Stimulated activated CD8-positive, alpha-beta memory T cell treated with anti-CD3 and anti-CD28 coated beads, Interleukin-4, amount 100 ng/mL, for 24 hours (primary cell): ENCODE data around the gene MCF2L.
"Not testable (repeated sequence)": the region's sequence is repeated elsewhere in the genome, so short reads cannot be mapped to it uniquely, and the experiment has no call there.

Experiments used
- DNase-seq: peaks from one replicate; pipeline ENCODE4 v3.0.0-alpha.2; 2020; ENCODE audit warnings: low read depth

The MCF2L gene

DNA sequence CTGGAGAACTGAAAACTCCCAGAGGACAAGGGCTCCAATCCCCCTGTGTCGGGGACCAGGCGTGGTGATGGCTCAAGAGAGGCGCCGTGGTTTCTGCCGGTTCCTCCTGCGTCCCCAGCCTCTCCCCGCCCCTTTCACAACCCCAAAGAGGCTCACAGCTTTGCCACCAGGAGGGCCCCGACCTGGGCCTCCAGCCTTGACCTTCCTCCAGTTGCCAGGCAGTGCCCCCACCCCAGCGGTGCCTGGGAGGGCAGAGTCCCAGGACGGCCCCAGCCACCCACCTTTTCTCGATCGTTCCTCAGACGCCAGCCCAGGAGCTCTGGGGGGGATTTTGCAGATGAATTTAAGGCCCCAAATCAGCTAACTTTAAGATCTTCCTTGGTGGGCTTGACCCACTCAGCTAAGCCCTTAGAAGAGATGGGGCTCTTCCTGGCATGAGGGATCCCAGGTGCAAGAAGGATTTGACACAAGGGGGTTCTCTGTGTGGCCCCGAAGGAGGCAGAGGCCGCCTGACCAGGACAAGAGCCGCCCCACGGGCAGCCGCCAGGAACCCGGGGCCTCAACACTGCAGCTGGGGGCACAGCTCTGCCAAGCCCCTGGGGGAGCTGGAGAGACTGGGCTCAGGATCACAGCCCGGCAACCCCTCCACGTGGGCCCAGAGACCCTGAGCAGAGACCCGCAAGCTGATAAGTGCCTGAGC, 47.0 kb downstream of the MCF2L start:
- DNase-seq: no peak

DNA sequence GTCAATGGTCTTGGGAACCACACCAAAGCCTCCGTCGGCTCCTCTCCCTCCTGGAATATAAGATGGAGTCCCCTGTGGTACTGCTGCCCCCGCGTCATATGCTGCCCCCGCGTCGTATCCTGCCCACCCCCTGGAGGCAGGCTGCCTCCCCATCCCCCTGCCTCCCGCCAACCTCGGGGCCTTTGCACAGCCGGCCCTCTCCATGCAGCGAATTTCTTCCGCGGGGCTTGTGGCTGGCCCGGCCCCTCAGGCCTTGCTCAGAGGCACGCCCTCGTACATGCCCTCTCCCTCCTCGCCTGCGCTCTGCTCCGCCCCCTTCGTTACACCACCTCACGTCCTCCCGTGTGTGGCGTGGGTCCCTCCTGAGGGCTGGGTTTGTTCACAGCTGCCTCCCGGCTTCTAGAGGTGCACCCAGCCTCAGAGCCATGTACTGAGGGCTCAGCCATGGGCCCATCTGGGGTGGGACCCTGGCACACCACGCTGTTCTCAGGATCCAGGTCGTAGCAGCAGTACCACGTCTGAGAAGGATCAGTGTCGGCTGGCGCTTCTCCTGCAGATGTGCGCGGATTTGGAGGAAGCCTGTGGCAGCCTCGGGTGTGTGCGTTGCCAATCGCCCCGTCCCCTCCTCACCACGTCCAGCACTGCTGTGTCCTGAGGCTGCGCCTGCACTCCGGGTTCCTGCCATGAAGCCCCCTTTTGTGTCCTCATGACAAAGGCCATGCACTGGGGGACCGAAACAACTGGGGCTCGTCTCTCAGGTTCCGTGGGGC, 47.7 kb downstream of the MCF2L start:
- DNase-seq: no peak

DNA sequence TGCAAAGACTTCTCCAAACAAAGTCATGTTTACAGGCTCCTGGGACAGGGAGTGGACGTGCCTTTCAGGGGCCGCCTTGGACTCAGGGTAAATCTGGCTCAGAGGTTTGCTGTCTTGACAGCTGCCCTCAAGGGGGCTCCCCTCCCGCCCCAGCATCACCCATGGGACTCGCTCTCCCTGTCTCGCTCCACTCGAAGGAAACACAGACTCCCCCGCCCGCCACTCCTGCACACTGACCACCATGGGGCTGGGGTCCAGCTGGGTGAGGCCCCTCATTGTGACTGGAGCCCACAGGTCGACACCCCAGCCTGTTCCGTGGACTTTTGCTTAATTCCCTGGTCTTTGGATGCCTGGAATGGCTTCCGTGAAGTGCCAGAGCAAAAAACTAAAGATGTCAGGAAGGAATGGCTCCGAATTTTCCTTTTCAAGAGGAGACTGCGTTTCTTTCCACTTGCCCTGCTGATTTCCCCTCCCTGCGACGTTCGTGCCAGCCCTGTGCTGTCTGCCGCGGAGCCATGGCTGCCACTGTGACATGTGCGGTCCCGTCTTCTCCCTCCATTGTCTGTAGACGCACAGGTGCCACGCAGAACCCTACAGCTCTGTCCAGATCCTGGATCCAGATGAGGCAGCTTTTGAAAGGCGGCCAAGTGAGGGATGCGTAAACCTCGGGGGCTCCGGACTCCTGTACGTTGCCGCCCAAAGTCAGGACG, 48.6 kb downstream of the MCF2L start:
- no peak for DNase-seq

DNA sequence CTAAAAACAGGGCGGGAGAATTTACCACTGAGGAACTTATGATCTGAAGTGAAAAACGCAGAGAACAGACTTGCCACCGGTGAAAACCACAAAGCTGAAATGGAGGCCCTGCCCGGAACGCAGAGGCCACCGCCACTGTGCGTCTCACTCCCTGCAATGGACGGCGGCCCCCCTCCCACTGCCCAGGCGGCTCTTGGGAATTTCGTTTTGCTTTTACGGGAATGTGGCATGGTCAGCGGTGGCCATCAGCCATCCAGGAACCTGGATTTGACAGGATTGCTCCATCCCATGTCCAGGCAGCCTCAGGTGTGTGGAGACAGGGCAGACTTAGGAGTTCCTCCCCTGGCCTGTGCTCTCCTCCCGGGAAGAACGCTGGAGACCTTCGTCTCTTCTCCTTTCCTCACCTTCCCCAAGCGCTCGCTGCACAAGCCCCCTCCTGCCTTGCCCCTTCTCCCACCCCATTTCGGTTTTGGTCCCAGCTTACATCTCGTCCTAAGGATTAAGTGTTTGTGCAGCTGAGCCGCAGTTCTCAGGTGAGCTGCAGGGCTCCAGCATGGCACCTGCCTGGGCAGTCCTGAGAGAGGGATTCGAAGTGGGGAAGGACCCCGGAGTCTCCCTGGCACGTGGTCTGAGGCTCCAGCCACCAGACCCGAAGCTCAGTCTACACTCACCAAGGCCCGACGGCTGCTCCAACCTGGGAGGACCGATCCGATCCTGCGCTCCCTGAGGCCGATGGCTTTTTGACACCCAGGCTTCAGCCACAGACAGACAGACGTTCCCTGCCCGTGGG, 49.9 kb downstream of the MCF2L start:
- no peak for DNase-seq

DNA sequence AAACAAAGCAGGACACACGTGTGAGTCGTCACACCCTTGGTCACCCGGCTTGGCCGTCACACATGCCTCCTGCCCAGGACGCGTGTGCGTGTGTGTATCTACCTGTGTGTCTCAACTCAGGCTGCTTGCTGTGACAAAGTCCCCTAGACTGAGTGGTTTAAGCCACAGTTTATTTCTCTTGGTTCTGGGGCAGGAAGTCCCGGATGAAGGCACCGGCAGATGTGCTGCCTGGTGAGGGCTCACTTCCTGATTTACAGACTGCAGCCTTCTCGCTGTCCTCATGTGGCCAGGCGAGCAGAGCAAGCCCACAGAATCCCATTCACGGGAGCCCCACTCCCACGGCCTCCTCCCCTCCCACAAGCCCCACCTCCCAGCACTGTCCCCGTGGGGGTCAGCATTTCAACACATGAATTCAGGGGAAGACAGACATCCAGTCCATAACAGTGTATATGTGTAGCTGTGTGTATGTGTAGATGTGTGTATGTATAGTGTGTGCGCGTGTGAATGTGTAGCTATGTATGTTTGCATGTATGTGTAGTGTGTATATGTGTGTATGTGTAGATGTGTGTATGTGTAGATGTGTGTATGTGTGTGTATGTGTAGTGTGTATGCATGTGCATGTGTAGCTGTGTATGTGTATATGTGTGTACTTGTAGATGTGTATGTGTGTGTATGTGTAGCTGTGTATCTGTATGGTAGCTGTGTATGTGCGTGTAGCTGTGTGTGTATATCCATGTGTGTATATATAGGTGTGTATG, 51.5 kb downstream of the MCF2L start:
- DNase-seq: no peak

DNA sequence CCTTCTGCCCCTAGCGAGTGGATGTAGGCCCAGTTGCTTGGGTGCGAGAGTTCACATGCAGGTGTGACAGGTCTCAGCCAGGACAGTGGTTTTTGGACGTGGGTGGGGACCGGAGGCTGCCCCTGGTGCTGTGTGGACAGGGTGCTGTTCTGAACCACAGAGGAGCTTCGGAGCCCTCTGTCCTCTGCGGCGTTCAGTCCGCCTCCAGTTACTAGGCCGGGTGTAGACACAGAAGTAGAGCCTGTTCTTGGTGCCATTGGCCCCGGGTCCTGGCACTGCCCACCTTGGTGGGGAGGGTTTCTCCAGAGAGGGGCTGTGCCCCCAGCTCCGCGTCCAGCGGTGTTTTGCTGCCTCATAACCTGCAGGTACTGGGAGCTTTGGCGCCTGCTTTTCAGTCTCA, 52.4 kb downstream of the MCF2L start:
- no peak for DNase-seq

DNA sequence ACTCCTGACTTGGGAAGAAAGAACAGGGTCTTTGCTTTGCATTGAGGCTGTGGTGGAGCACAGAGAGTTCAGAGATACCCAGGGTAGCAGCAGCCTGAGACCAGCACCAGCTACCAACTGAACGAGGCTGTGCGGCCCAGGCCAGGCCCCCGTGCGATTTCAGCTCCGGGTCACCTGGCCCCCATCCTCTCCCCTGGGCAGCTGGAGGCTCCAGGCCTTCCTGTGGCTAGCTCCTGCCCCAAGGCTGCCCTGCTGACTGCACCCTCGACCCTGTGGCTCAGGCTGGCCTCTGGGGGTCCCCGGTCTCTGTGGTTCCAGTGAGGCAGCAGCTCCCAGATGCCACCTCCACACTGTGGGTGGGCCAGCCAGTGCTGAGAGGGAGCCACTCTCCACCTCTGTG, 52.8 kb downstream of the MCF2L start:
- DNase-seq: no peak

DNA sequence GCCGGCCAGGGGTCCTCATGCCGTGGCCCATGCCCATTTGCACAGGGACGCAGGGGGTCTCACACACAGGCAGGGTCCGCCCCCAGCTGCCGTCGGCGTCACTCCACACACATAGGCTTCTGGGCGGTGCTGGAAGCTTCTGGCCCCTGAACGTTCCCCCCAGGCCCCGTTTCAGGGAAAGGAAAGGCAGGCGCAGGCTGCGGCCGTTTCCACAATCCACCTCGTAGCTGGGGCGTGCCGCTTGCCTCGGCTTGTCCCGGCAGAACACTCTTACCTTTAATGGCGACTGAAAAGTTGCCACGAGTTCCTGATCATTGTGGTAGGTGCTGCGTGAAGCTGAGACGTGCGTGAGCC, 53.4 kb downstream of the MCF2L start:
- DNase-seq: no peak

DNA sequence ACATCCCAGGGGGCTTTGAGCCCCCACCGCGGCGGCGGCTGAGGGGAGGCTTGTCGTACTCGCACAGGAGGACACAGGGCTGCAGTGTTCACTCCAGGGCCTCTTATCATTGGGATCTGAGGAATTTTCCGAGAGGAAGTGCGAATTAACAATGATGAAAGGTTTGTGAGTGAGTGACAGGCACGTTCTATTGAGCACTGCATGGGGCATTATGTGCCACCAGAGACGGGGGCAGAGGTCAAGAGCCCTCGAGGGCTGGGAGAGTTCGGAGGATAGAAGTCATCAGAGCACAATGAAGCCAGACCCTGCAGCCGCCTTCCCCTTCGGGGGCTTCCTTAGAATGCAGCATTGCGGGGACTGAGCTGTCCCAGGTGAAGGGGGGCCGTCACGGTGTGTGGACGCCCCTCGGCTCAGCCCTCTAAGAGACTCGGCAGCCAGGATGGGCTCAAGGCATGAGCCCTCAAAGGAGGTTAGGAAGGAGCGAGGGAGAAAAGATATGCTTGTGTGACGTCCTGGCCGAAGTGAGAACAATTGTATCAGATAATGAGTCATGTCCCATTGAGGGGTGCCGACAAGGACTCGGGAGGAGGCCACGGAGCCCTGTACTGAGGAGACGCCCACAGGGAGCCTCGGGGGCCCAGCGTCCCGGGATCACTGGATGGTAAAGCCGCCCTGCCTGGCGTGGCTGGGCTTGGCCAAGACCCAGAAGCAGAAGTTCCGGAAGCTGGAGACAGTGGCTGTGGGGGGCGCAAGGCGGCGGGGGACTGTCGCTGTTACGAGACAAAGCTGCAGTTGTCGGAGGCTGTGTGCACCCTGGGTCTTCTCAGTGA, 53.9 kb downstream of the MCF2L start:
- DNase-seq: no peak

DNA sequence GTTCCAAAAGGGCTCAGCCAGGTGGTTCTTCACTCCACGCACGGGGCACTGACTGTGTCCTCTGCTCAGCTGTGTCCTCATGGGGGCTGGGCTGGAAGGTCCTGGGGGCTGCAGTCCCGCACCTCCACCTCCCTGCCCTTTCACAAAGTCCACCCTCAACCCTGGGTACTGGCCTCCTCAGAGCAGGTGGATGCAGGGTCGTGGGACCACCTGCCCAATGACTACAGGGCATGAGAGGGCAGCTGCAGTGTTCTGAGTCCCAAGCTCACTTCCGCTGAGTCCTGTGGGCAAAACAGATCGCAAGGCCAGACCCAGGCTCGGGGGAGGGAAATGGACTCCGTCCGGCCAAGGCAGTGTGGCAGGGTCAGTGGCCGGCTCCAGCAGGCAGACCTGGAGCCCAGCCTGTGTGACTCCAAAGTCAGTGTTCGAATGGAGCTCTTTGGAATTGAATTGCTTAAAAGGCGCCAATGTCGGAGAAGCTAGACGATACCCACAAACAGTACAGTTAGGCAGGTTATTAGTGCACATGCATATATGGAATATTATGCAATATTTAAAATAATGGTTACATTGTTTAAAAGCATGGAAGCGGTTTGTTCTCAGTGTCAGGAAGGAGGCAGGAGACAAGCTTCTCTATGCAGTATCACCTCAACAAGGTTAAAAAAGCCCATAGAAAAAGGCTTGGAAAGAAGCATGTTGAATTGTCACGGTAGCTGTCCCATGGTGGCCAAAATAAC, 54.8 kb downstream of the MCF2L start:
- DNase-seq: no peak

DNA sequence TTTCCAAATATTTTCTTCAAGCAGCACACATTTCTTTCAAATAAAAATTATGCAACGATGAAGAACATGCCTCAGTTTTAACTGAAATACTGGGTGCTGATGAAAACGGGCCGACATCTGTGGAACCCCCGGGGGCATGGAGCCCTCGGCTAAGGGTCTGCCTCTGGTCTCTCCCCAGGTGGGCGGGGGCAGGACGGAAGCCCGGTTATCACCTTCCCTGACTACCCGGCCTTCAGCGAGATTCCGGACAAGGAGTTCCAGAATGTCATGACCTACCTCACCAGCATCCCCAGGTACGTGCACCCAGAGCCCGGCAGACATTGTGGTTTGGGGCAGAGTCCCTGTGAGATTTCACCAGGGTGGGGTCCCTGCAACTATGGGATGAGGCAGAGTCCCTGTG, 55.5 kb downstream of the MCF2L start:
- DNase-seq: no peak

DNA sequence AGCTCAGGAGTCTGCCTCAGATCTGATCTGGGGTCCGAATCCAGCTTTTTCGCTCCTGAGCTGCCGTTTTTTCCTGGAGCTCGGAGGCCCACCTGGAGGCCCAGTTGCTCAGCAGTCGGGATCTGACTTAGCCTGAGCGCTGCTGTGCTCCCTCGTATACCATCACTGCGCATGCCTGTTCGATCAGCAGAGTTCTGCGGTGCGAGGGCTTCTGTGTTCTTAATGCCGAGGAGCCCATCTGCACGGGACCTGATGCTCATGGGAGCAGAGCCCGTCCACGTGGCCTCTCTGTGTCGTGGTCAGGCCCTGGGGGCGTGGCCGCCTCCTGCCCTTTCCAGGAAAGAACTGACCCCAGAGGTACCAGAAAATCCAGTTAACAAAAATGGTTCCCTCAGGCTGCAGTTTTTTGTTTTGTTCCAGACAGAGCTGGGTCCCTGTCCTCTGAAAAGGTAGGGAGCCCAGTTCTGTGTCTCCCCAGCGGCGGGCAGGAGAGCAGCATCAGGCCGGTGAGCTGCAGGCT, 57.4 kb downstream of the MCF2L start:
- no peak for DNase-seq

DNA sequence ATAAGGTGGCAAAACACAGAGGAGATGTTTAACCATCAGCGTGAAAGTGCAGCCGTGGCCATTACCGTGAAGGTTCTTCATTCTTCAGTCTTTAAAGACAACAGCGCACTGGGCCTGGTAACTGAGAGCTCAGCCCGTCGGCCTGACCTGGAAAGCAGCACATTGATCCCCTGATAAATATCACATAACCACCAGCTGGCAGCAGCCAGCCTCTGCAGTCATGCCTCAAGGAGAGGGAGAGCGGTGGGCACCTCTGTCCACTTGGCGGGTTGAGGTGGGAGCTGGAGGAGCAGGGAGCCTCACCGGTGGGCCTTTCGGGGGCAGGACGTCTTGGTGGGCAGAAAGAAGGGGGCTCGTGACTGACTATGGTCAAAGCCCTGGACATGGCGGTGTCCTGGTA, 58.1 kb downstream of the MCF2L start:
- DNase-seq: no peak

DNA sequence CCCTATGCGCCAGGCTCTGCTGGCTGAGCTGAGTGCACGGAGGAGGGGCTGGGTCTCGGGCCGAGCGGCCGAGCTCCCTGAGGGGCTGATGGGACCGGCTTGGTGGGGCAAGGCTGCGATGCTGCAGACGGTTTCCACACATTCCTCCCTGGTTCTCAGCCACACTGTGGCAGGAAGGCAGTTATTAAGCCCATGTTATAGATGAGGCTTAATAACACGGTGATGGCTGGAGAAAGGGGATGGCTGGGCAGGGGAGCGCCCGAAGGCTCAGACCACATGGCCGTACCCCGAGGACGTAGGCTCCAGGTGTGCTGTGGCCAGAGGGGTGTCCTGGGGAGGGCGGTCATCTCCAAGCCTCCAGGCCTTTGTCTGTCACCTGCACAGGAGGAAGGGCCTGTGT, 58.6 kb downstream of the MCF2L start:
- DNase-seq: no peak

DNA sequence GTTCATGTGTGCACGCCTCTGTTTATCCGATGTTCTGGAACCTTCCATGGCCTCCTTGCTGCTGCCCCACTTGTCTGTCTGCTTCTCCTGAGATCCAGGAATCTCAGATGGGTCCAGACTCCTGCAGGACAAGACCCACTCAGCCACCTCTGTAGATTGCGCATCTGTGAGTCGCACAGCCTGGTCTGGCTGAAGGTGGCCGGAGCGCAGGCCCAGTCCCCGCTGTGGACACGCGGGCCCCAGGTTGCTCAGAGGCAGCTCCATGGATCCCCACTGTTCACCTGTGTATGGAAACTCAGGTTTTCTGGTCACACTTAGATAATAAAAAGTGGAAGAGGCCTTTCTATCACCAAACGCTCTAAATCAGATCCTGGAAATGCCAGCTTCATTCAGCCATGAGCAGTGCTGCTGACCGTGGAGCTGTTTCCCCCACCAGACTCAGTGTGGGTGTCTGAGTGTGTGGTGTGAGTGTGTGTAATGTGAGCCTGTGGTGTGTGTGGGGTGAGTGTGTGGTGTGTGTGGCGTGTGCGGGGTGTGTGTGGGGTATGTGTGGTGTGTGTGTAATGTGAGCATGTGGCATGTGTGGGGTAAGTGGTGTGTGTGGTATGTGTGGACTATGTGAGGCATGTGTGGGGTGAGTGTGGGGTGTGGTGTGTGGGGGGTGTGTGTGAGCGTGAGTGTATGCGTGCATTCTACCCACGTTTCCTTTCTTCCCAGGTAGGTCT, 59.5 kb downstream of the MCF2L start:
- DNase-seq: no peak

DNA sequence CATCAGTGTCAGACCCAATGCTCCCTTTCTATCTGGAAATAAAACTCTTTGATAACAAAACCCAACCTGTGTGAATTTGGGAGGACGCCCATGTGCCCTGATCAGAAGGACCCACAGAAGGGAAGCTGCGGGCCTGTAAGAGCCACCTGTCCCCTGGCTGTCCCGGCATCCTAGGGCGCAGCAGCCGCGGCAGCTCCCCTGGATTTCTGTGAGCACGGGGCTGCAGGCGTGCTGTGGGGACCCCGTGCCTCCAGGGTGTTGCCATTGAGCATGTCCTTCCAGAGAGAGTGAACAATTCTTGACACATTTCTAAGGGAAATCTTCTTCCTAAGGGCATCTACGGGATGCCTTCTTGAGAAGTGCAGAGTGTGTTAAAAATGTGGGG, 60.0 kb downstream of the MCF2L start:
- DNase-seq: no peak

DNA sequence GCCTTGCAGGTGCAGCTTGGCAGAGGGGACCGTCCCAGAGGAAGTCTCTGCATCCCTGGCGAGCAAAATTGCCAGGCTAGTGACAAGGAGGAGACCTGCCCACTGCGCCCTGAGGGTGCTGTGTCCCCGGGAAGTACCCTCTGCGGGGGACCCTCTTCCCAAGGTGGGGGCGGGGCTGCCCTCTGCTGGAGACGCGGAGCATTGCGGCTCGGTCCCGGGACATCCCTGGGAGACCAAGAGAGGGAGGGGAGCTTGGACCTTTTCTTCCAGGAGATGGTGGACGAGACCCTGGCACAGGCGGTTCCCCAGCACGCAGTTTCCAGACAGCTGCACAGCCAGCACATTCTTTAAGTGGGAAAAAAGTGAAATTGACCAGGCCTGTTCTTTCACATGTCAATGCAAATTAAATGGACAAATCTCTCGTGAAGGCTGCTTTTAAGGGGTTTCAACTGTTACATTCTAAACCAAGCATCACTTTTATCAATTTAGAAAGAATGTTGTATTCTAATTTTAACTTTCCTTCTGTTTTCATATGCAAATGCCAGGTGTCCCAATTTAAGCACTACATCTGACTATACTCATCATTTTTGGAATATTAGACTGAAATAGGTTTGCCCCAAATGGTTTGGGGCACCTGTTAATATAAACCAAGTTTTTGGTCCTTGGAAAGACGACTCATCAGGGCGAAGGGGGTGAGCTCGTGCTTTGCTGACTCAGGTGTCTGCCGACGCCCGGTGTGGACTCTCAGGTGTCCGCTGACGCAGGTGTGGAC, 60.7 kb downstream of the MCF2L start:
- DNase-seq: peak; percentile 19

DNA sequence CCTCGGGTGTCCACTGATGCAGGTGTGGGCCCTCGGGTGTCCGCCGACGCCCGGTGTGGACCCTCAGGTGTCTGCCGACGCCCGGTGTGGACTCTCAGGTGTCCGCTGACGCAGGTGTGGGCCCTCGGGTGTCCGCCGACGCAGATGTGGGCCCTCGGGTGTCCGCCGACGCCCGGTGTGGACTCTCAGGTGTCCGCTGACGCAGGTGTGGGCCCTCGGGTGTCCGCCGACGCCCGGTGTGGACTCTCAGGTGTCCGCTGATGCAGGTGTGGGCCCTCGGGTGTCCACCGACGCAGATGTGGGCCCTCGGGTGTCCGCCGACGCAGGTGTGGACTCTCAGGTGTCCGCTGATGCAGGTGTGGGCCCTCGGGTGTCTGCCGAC, 61.2 kb downstream of the MCF2L start:
- DNase-seq: not testable (repeated sequence)
